Measurements from ENCODE around the gene MYOM3.
A peak's percentile ranks its signal among the peaks of the same experiment; 100 is the strongest.

The MYOM3 gene

GRCh38 chr1:24147194-24147593, 35.3 kb upstream of the MYOM3 start:
- no peak overlapping the region for H3K4me3 ChIP-seq (ENCODE audit: control insufficient read depth, low read depth, low read length)
- DNase-seq (ENCODE audit: low read depth) = no peak
- TF ChIP-seq CTCF (conservative IDR thresholded peaks at IDR 0.05; ENCODE audit: control insufficient read depth, insufficient read depth, low read depth, low read length) = no peak

GRCh38 chr1:24142546-24143534, 30.9 kb upstream of the MYOM3 start, which contains the start of gene IL22RA1:
Gene IL22RA1, minus strand, starts transcription at chr1:24143140. Its CDS starts 58 bp downstream, at chr1:24143082.
- TF ChIP-seq CTCF (conservative IDR thresholded peaks at IDR 0.05; ENCODE audit: control insufficient read depth, insufficient read depth, low read depth, low read length) = no peak
- peak within 1 kb of the TSS; percentile 35 for H3K4me3 ChIP-seq (ENCODE audit: control insufficient read depth, low read depth, low read length)
- no peak for DNase-seq (ENCODE audit: low read depth)

GRCh38 chr1:24141311-24141997, 29.5 kb upstream of the MYOM3 start:
- no peak for DNase-seq (ENCODE audit: low read depth)
- TF ChIP-seq CTCF (conservative IDR thresholded peaks at IDR 0.05; ENCODE audit: control insufficient read depth, insufficient read depth, low read depth, low read length) = no peak
- no peak overlapping the region for H3K4me3 ChIP-seq (ENCODE audit: control insufficient read depth, low read depth, low read length)

GRCh38 chr1:24140741-24141181, 28.8 kb upstream of the MYOM3 start:
- no peak for TF ChIP-seq CTCF (conservative IDR thresholded peaks at IDR 0.05; ENCODE audit: control insufficient read depth, insufficient read depth, low read depth, low read length)
- no peak for DNase-seq (ENCODE audit: low read depth)
- H3K4me3 ChIP-seq (ENCODE audit: control insufficient read depth, low read depth, low read length) = no peak overlapping the region

GRCh38 chr1:24139841-24140425, 28.0 kb upstream of the MYOM3 start:
- no peak for DNase-seq (ENCODE audit: low read depth)
- no peak overlapping the region for H3K4me3 ChIP-seq (ENCODE audit: control insufficient read depth, low read depth, low read length)
- TF ChIP-seq CTCF (conservative IDR thresholded peaks at IDR 0.05; ENCODE audit: control insufficient read depth, insufficient read depth, low read depth, low read length) = no peak

- DNase-seq (ENCODE audit: low read depth) = no peak
- no peak overlapping the region for H3K4me3 ChIP-seq (ENCODE audit: control insufficient read depth, low read depth, low read length)
- TF ChIP-seq CTCF (conservative IDR thresholded peaks at IDR 0.05; ENCODE audit: control insufficient read depth, insufficient read depth, low read depth, low read length) = no peak
Observed at GRCh38 chr1:24139222-24139489, 27.2 kb upstream of the MYOM3 start.

Measured in fibroblast of mammary gland (primary cell).